HG03442 (cell line): Measurements from ENCODE around the gene MYORG.

ENCODE experiments used
- ATAC-seq: cut with Tn5 transposase; IDR thresholded peaks from one replicate; pipeline ENCODE4 v1.9.1; 2021; ENCODE audit warnings: mild to moderate bottlenecking, moderate library complexity; ENCODE audit not compliant: unreplicated experiment

Gene MYORG

GRCh38 chr9:34334916-34335315, 41.8 kb downstream of the MYORG start:
- ATAC-seq: no peak

DNA sequence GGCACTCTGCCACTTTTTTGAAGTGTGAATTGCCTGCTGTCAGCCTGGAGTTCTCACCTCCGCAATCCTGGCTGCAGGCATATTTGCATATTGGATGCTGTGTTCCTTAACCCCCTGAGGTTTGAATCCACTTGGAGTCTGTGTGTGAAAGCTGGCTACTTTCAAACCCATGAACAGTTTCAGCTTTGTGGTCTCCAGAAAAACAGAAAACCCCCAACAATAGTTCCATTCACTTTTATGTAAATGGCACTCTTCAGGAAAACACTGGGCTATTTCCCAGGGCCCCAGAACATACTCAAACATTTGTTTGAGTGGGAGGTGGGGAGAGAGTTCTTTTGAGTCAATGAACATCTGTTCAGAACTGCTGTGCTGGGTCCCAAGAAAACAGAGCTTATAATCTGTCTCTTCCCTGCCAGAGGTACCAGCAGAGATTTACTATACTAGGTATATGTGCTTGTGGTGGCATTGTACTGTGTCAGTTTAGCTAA, 42.3 kb downstream of the MYORG start:
- ATAC-seq: no peak

- ATAC-seq: no peak
Measured at GRCh38 chr9:34333836-34334235, 42.9 kb downstream of the MYORG start.

DNA sequence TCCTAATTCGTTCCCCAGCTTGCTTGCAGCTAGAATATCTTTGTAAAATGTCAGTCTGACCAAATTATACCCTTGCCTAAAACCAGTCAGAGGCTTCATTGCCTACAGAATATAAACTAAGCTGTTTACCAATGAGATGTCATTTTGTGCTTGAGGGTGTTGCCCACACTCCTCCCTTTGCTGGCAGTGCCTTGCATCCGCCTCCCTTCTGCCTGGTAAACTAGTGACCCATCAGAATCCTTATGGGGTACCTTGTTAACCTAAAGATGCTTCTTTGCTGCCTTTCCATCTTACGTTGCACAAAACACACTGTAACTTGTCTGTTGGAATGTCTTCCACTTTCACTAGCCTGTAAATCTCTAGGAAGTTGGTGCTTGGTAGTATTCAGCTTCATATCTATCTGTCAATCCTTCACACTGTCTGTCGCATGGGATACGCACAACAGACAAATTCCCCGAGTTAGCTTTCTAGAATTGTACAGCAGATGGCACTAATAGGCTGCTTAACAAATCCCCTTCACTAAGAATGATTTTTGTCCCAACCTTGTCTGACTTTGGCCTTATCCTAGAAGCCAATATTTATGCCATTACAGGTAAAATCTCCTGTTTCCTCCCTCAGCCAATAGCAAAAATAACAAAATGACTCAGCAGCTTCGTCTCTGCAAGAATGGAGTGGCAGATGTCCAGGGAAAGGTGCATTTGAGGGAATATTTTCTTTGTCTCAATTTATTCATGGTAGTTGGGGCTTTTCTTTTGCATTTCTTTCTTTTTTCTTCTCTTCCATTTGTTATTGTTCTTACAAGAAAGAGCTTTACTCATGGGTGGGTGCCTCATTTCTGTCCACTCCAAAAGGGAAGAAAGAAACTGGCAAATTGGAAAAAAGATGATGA, 44.4 kb downstream of the MYORG start:
- ATAC-seq: no peak

DNA sequence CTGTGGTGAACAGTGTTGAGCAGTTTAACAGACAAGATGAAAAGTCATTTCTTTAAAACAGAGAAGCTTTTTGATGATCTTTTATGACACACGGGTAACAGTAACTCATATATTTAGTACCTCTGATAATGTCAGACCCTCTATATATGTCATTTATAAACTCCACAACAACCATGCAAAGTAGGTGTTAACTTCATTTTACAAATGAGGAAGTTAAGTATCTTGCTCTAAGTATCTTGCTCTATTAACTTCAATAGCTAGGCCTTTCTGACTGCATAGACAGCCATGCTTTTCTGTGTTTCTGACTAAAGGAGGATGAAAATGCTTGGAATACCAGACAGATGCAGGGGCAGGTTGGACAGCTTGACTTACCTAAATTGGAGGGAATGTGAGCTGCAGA, 45.5 kb downstream of the MYORG start:
- ATAC-seq: no peak

- ATAC-seq: peak; percentile 92
Measured at GRCh38 chr9:34328987-34329832, 47.5 kb downstream of the MYORG start, which contains the start of the genes KIF24 and NUDT2. Gene KIF24, minus strand, starts transcription at chr9:34329268. Its CDS starts 17,922 bp downstream, at chr9:34311346. Gene NUDT2, plus strand, starts transcription at chr9:34329569. Its CDS starts 9,471 bp downstream, at chr9:34339040.

DNA sequence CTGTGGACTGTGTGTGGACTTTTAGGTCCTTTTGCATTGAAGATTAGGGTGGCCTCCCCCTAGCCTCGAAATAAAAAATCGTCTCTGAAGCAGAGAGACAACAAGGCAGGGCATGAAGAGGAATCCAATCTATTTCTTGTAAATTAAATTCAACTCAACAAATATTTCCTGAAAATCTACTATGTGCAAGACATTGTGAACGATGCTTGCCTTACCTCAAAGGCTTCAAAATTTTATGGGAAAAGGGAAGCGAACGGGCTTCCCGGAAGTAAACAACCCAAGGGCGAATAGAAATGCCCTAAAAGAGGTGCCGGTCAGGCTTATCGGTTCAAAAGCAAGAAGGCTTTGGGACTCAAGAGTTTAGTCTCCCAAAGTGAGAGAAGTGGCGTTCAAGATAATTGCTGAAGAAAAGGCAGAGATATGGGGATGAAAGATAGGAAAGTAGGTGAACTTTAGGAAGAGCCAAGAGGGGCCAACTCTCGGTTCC, 48.2 kb downstream of the MYORG start:
- no peak for ATAC-seq

- ATAC-seq: no peak
Measured at GRCh38 chr9:34326690-34327089, 50.0 kb downstream of the MYORG start.

- no peak for ATAC-seq
Measured at GRCh38 chr9:34322899-34323591, 53.7 kb downstream of the MYORG start.

- no peak for ATAC-seq
Measured at GRCh38 chr9:34321451-34321850, 55.2 kb downstream of the MYORG start.

DNA sequence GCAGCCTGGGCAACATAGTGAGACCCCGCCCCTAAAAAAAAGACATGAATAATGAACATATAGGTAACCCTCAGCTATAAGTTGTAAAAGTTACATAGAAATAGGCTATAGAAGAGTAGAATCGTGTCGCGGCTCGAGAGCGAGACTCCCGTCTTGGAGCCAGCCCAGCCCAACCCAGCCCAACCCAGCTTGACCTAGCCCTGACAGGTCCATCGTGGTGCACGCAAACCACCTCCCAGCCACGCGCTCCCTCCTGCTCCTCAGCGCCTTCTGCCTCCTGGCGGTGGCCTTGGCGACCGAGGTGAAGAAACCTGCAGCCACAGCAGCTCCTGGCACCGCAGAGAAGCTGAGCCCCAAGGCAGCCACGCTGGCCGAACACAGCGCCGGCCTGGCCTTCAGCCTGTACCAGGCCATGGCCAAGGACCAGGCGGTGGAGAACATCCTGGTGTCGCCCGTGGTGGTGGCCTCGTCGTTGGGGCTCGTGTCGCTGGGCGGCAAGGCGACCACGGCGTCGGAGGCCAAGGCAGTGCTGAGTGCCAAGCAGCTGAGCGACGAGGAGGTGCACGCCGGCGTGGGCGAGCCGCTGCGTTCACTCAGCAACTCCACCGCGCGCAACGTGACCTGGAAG, 58.4 kb downstream of the MYORG start:
- ATAC-seq: no peak

GRCh38 chr9:34317436-34317835, 59.3 kb downstream of the MYORG start:
- no peak for ATAC-seq
